HG03342 (cell line): Measurements from ENCODE around the gene CHD9.

ENCODE experiments used
- ATAC-seq: cut with Tn5 transposase; IDR thresholded peaks from one replicate; pipeline ENCODE4 v1.9.1; 2021; ENCODE audit warnings: mild to moderate bottlenecking, moderate library complexity; ENCODE audit not compliant: unreplicated experiment

CHD9 gene

GRCh38 chr16:53090591-53091411 is 36.0 kb downstream of the CHD9 start:
- ATAC-seq, result peak; percentile 40

- peak; percentile 54 for ATAC-seq
Observed at GRCh38 chr16:53091466-53092211, 36.8 kb downstream of the CHD9 start.

- no peak for ATAC-seq
Observed at GRCh38 chr16:53092284-53092683, 37.5 kb downstream of the CHD9 start.

GRCh38 chr16:53093162-53093744 is 38.5 kb downstream of the CHD9 start:
- no peak for ATAC-seq

GRCh38 chr16:53094013-53094630 is 39.3 kb downstream of the CHD9 start:
- peak; percentile 43 for ATAC-seq

- no peak for ATAC-seq
Observed at GRCh38 chr16:53097190-53097589, 42.4 kb downstream of the CHD9 start.

- ATAC-seq, result peak; percentile 60
Observed at GRCh38 chr16:53098526-53099317, 43.9 kb downstream of the CHD9 start.

GRCh38 chr16:53099318-53100130 is 44.7 kb downstream of the CHD9 start:
- ATAC-seq, result peak; percentile 58

GRCh38 chr16:53100131-53100748 is 45.4 kb downstream of the CHD9 start:
- ATAC-seq, result no peak

- no peak for ATAC-seq
Observed at GRCh38 chr16:53100889-53101288, 46.1 kb downstream of the CHD9 start.

- no peak for ATAC-seq
Observed at GRCh38 chr16:53103811-53104210, 49.0 kb downstream of the CHD9 start.

GRCh38 chr16:53105565-53105964 is 50.8 kb downstream of the CHD9 start:
- no peak for ATAC-seq

GRCh38 chr16:53111078-53111791 is 56.4 kb downstream of the CHD9 start:
- peak; percentile 43 for ATAC-seq

GRCh38 chr16:53112015-53112414 is 57.2 kb downstream of the CHD9 start:
- no peak for ATAC-seq

- ATAC-seq, result no peak
Observed at GRCh38 chr16:53115047-53115446, 60.3 kb downstream of the CHD9 start.

GRCh38 chr16:53115773-53116172 is 61.0 kb downstream of the CHD9 start:
- no peak for ATAC-seq

- no peak for ATAC-seq
Observed at GRCh38 chr16:53121043-53121620, 66.3 kb downstream of the CHD9 start.

- ATAC-seq, result no peak
Observed at GRCh38 chr16:53121661-53122060, 66.9 kb downstream of the CHD9 start.
